ENCODE results near the gene EDEM2.
A peak's percentile ranks its signal among the peaks of the same experiment; 100 is the strongest.

EDEM2 gene

GRCh38 chr20:35106827-35107380, 40.2 kb downstream of the EDEM2 start:
- H3K36me3 ChIP-seq (ENCODE audit: control insufficient read depth, insufficient read depth, low read length) = no peaks in the 10 kb centered on the region
- DNase-seq (ENCODE audit: extremely low read depth, insufficient read length) = no peak
- H3K27me3 ChIP-seq (replicated peaks; ENCODE audit: control insufficient read depth, insufficient read depth, low read length) = no peaks in the 10 kb centered on the region
- no peak overlapping the region for H3K4me3 ChIP-seq (replicated peaks; ENCODE audit: low read depth, low read length)
- TF ChIP-seq CTCF (IDR thresholded peaks at IDR 0.05; ENCODE audit: insufficient read depth, low read length, poor library complexity, severe bottlenecking) = no peak

GRCh38 chr20:35104685-35105295, 42.3 kb downstream of the EDEM2 start:
- no peak for DNase-seq (ENCODE audit: extremely low read depth, insufficient read length)
- no peak overlapping the region for H3K4me3 ChIP-seq (replicated peaks; ENCODE audit: low read depth, low read length)
- no peaks in the 10 kb centered on the region for H3K27me3 ChIP-seq (replicated peaks; ENCODE audit: control insufficient read depth, insufficient read depth, low read length)
- H3K36me3 ChIP-seq (ENCODE audit: control insufficient read depth, insufficient read depth, low read length) = no peaks in the 10 kb centered on the region
- no peak for TF ChIP-seq CTCF (IDR thresholded peaks at IDR 0.05; ENCODE audit: insufficient read depth, low read length, poor library complexity, severe bottlenecking)

GRCh38 chr20:35101620-35102019, 45.5 kb downstream of the EDEM2 start:
- Histone ChIP-seq H3K36me3 (ENCODE audit: control insufficient read depth, insufficient read depth, low read length) (no peaks in the 10 kb centered on the region), H3K4me3 (replicated peaks; ENCODE audit: low read depth, low read length) (no peak overlapping the region), H3K27me3 (replicated peaks; ENCODE audit: control insufficient read depth, insufficient read depth, low read length) (no peaks in the 10 kb centered on the region)
- no peak for TF ChIP-seq CTCF (IDR thresholded peaks at IDR 0.05; ENCODE audit: insufficient read depth, low read length, poor library complexity, severe bottlenecking)
- DNase-seq (ENCODE audit: extremely low read depth, insufficient read length) = no peak

- H3K4me3 ChIP-seq (replicated peaks; ENCODE audit: low read depth, low read length) = no peak overlapping the region
- no peak for DNase-seq (ENCODE audit: extremely low read depth, insufficient read length)
- H3K36me3 ChIP-seq (ENCODE audit: control insufficient read depth, insufficient read depth, low read length) = peaks cover 2% of the 10 kb centered on the region; the same call in 1 of the 2 replicates
- no peak for TF ChIP-seq CTCF (IDR thresholded peaks at IDR 0.05; ENCODE audit: insufficient read depth, low read length, poor library complexity, severe bottlenecking)
- no peaks in the 10 kb centered on the region for H3K27me3 ChIP-seq (replicated peaks; ENCODE audit: control insufficient read depth, insufficient read depth, low read length)
Observed at GRCh38 chr20:35093267-35093884, 53.8 kb downstream of the EDEM2 start.

GRCh38 chr20:35092524-35093266, 54.4 kb downstream of the EDEM2 start, which contains the start of gene TRPC4AP:
TRPC4AP (minus strand) TSS chr20:35092807; CDS start chr20:35092781, 26 bp downstream.
- DNase-seq (ENCODE audit: extremely low read depth, insufficient read length) = peak; percentile 95
- Histone ChIP-seq H3K4me3 (replicated peaks; ENCODE audit: low read depth, low read length) (peak within 1 kb of the TSS; percentile 95), H3K27me3 (replicated peaks; ENCODE audit: control insufficient read depth, insufficient read depth, low read length) (no peaks in the 10 kb centered on the region), H3K36me3 (ENCODE audit: control insufficient read depth, insufficient read depth, low read length) (peaks cover 3% of the 10 kb centered on the region; the same call in 1 of the 2 replicates)
- peak; percentile 79 for TF ChIP-seq CTCF (IDR thresholded peaks at IDR 0.05; ENCODE audit: insufficient read depth, low read length, poor library complexity, severe bottlenecking)

Data from GM06990 (cell line).